ENCODE results near the gene GRM2.

Gene GRM2

GRCh38 chr3:51700403-51700802, 6.5 kb upstream of the GRM2 start:
- CTCF ChIA-PET, result interaction anchor here (1.0 to 1.6 kb wide), 2 partner anchors 18 to 19 kb away, joined by 4 read pairs; no protein-coding TSS in a partner anchor
- POLR2A ChIA-PET, result no interaction called here
- no peak for DNase-seq (ENCODE audit: extremely low spot score)
- TF ChIP-seq CTCF (IDR thresholded peaks at IDR 0.05; ENCODE audit: control extremely low read depth, extremely low read depth, low read depth, missing control alignments), result no peak

- CTCF ChIA-PET, result no interaction called here
- no peak for TF ChIP-seq CTCF (IDR thresholded peaks at IDR 0.05; ENCODE audit: control extremely low read depth, extremely low read depth, low read depth, missing control alignments)
- POLR2A ChIA-PET, result no interaction called here
- DNase-seq (ENCODE audit: extremely low spot score), result no peak
Measured at GRCh38 chr3:51702156-51702555, 4.7 kb upstream of the GRM2 start.

- no peak for DNase-seq (ENCODE audit: extremely low spot score)
- no peak for TF ChIP-seq CTCF (IDR thresholded peaks at IDR 0.05; ENCODE audit: control extremely low read depth, extremely low read depth, low read depth, missing control alignments)
- ChIA-PET POLR2A (no interaction called here), CTCF (interaction anchor here (3.9 kb wide), 1 partner anchor 22 kb away, joined by 15 read pairs; no protein-coding TSS in a partner anchor)
Measured at GRCh38 chr3:51703068-51703760, 3.7 kb upstream of the GRM2 start.

GRCh38 chr3:51703761-51704510, 2.9 kb upstream of the GRM2 start:
- POLR2A ChIA-PET, result no interaction called here
- CTCF ChIA-PET, result interaction anchor here (3.9 kb wide), 1 partner anchor 22 kb away, joined by 15 read pairs; no protein-coding TSS in a partner anchor
- no peak for DNase-seq (ENCODE audit: extremely low spot score)
- no peak for TF ChIP-seq CTCF (IDR thresholded peaks at IDR 0.05; ENCODE audit: control extremely low read depth, extremely low read depth, low read depth, missing control alignments)

- POLR2A ChIA-PET, result no interaction called here
- DNase-seq (ENCODE audit: extremely low spot score), result no peak
- no peak for TF ChIP-seq CTCF (IDR thresholded peaks at IDR 0.05; ENCODE audit: control extremely low read depth, extremely low read depth, low read depth, missing control alignments)
- CTCF ChIA-PET, result interaction anchor here (1.2 to 3.9 kb wide), 5 partner anchors 9 to 203 kb away, joined by 5 to 15 read pairs (median 5); no protein-coding TSS in a partner anchor
Measured at GRCh38 chr3:51704511-51704950, 2.3 kb upstream of the GRM2 start.

- TF ChIP-seq CTCF (IDR thresholded peaks at IDR 0.05; ENCODE audit: control extremely low read depth, extremely low read depth, low read depth, missing control alignments), result no peak
- ChIA-PET POLR2A (no interaction called here), CTCF (interaction anchor here (0.9 to 3.9 kb wide), 7 partner anchors 8 to 204 kb away, joined by 3 to 15 read pairs (median 5); no protein-coding TSS in a partner anchor)
- DNase-seq (ENCODE audit: extremely low spot score), result no peak
Measured at GRCh38 chr3:51705276-51706020, 1.4 kb upstream of the GRM2 start.

Data from GM10248 (cell line).